ENCODE data around the gene SMARCA2.
A peak's percentile ranks its signal among the peaks of the same experiment; 100 is the strongest.
"Not testable (repeated sequence)": the region's sequence is repeated elsewhere in the genome, so short reads cannot be mapped to it uniquely, and the experiment has no call there.

SMARCA2 gene

GRCh38 chr9:2142212-2142611 is 127.1 kb downstream of the SMARCA2 start:
- Histone ChIP-seq H3K9ac (ENCODE audit: low read length) (no peak overlapping the region), H3K27ac (ENCODE audit: low read depth, low read length) (no peak overlapping the region), H3K27me3 (ENCODE audit: control insufficient read depth, insufficient read depth, low read length) (no peaks in the 10 kb centered on the region), H3K4me1 (ENCODE audit: control insufficient read depth, insufficient read depth, low read length) (no peaks in the 10 kb centered on the region), H3K4me3 (ENCODE audit: low read length) (no peak overlapping the region), H3K36me3 (ENCODE audit: control insufficient read depth, insufficient read depth, low read length) (no peaks in the 10 kb centered on the region)

- Histone ChIP-seq H3K4me1 (ENCODE audit: control insufficient read depth, insufficient read depth, low read length) (no peaks in the 10 kb centered on the region), H3K9ac (ENCODE audit: low read length) (no peak overlapping the region), H3K4me3 (ENCODE audit: low read length) (no peak overlapping the region), H3K27ac (ENCODE audit: low read depth, low read length) (no peak overlapping the region), H3K36me3 (ENCODE audit: control insufficient read depth, insufficient read depth, low read length) (no peaks in the 10 kb centered on the region), H3K27me3 (ENCODE audit: control insufficient read depth, insufficient read depth, low read length) (no peaks in the 10 kb centered on the region)
Measured at GRCh38 chr9:2144619-2145018, 129.5 kb downstream of the SMARCA2 start.

DNA sequence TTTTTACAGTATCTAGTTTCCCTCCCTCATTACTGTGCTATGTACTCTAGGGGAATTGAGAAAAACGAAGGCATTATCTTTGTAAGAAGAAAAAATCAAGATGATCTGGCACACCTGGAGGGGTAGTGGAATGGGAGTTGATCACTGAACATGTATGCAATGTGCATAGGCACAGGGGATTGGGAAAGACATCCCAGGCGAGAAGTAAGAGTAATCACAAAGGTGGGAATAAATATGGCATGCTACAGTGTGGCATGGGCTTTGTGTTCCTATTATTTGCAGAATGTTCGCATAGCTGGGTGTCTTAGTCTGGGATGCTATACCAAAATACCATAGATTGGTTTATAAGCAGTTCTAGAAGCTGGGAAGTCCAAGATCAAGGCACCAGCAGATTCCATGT is 130.6 kb downstream of the SMARCA2 start:
- Histone ChIP-seq H3K36me3 (ENCODE audit: control insufficient read depth, insufficient read depth, low read length) (no peaks in the 10 kb centered on the region), H3K4me3 (ENCODE audit: low read length) (no peak overlapping the region), H3K4me1 (ENCODE audit: control insufficient read depth, insufficient read depth, low read length) (no peaks in the 10 kb centered on the region), H3K9ac (ENCODE audit: low read length) (no peak overlapping the region), H3K27me3 (ENCODE audit: control insufficient read depth, insufficient read depth, low read length) (no peaks in the 10 kb centered on the region), H3K27ac (ENCODE audit: low read depth, low read length) (no peak overlapping the region)

GRCh38 chr9:2146700-2147099 is 131.6 kb downstream of the SMARCA2 start:
- H3K4me1 ChIP-seq (ENCODE audit: control insufficient read depth, insufficient read depth, low read length); H3K9ac ChIP-seq (ENCODE audit: low read length); H3K27me3 ChIP-seq (ENCODE audit: control insufficient read depth, insufficient read depth, low read length); H3K4me3 ChIP-seq (ENCODE audit: low read length); H3K36me3 ChIP-seq (ENCODE audit: control insufficient read depth, insufficient read depth, low read length); H3K27ac ChIP-seq (ENCODE audit: low read depth, low read length): not testable (repeated sequence)

GRCh38 chr9:2150338-2150737 is 135.2 kb downstream of the SMARCA2 start:
- Histone ChIP-seq H3K9ac (ENCODE audit: low read length) (no peak overlapping the region), H3K4me3 (ENCODE audit: low read length) (no peak overlapping the region), H3K27ac (ENCODE audit: low read depth, low read length) (no peak overlapping the region), H3K36me3 (ENCODE audit: control insufficient read depth, insufficient read depth, low read length) (no peaks in the 10 kb centered on the region), H3K4me1 (ENCODE audit: control insufficient read depth, insufficient read depth, low read length) (no peaks in the 10 kb centered on the region), H3K27me3 (ENCODE audit: control insufficient read depth, insufficient read depth, low read length) (no peaks in the 10 kb centered on the region)

- H3K36me3 ChIP-seq (ENCODE audit: control insufficient read depth, insufficient read depth, low read length) = no peaks in the 10 kb centered on the region
- no peak overlapping the region for H3K4me3 ChIP-seq (ENCODE audit: low read length)
- H3K27ac ChIP-seq (ENCODE audit: low read depth, low read length) = no peak overlapping the region
- no peaks in the 10 kb centered on the region for H3K4me1 ChIP-seq (ENCODE audit: control insufficient read depth, insufficient read depth, low read length)
- H3K9ac ChIP-seq (ENCODE audit: low read length) = no peak overlapping the region
- no peaks in the 10 kb centered on the region for H3K27me3 ChIP-seq (ENCODE audit: control insufficient read depth, insufficient read depth, low read length)
Measured at GRCh38 chr9:2151171-2151570, 136.0 kb downstream of the SMARCA2 start.

- Histone ChIP-seq H3K9ac (ENCODE audit: low read length) (no peak overlapping the region), H3K27ac (ENCODE audit: low read depth, low read length) (no peak overlapping the region), H3K27me3 (ENCODE audit: control insufficient read depth, insufficient read depth, low read length) (no peaks in the 10 kb centered on the region), H3K4me1 (ENCODE audit: control insufficient read depth, insufficient read depth, low read length) (peaks cover 6% of the 10 kb centered on the region), H3K36me3 (ENCODE audit: control insufficient read depth, insufficient read depth, low read length) (no peaks in the 10 kb centered on the region), H3K4me3 (ENCODE audit: low read length) (no peak overlapping the region)
Measured at GRCh38 chr9:2152966-2153629, 138.0 kb downstream of the SMARCA2 start.

- H3K27ac ChIP-seq (ENCODE audit: low read depth, low read length) = no peak overlapping the region
- no peaks in the 10 kb centered on the region for H3K27me3 ChIP-seq (ENCODE audit: control insufficient read depth, insufficient read depth, low read length)
- no peak overlapping the region for H3K4me3 ChIP-seq (ENCODE audit: low read length)
- no peaks in the 10 kb centered on the region for H3K36me3 ChIP-seq (ENCODE audit: control insufficient read depth, insufficient read depth, low read length)
- H3K4me1 ChIP-seq (ENCODE audit: control insufficient read depth, insufficient read depth, low read length) = peaks cover 6% of the 10 kb centered on the region
- no peak overlapping the region for H3K9ac ChIP-seq (ENCODE audit: low read length)
Measured at GRCh38 chr9:2153630-2154217, 138.6 kb downstream of the SMARCA2 start.

DNA sequence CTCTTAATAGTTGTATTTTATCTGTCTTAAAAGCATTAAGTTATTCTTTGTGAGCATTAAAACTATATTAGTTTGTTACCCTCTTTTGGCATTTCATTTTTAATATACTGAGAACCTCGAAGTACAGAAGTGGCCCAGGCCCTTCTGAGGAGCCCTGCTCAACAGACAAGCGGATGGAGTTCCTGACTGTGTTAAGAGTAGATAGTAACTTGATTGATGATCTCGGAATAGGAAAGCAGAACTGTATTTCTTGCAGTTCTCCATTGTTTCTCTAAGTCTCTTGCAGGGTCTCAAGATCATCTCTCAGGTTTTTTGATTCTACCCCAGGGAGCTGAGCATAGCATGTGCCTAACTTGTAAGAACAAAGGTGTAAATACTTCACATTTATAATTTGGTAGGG is 139.6 kb downstream of the SMARCA2 start:
- no peaks in the 10 kb centered on the region for H3K27me3 ChIP-seq (ENCODE audit: control insufficient read depth, insufficient read depth, low read length)
- H3K4me3 ChIP-seq (ENCODE audit: low read length) = no peak overlapping the region
- H3K4me1 ChIP-seq (ENCODE audit: control insufficient read depth, insufficient read depth, low read length) = peaks cover 6% of the 10 kb centered on the region
- no peaks in the 10 kb centered on the region for H3K36me3 ChIP-seq (ENCODE audit: control insufficient read depth, insufficient read depth, low read length)
- no peak overlapping the region for H3K27ac ChIP-seq (ENCODE audit: low read depth, low read length)
- no peak overlapping the region for H3K9ac ChIP-seq (ENCODE audit: low read length)

- Histone ChIP-seq H3K36me3 (ENCODE audit: control insufficient read depth, insufficient read depth, low read length) (no peaks in the 10 kb centered on the region), H3K4me1 (ENCODE audit: control insufficient read depth, insufficient read depth, low read length) (peaks cover 6% of the 10 kb centered on the region), H3K27me3 (ENCODE audit: control insufficient read depth, insufficient read depth, low read length) (no peaks in the 10 kb centered on the region), H3K4me3 (ENCODE audit: low read length) (no peak overlapping the region), H3K27ac (ENCODE audit: low read depth, low read length) (no peak overlapping the region), H3K9ac (ENCODE audit: low read length) (no peak overlapping the region)
Measured at GRCh38 chr9:2155966-2156365, 140.8 kb downstream of the SMARCA2 start.

GRCh38 chr9:2157277-2158110 is 142.3 kb downstream of the SMARCA2 start:
- Histone ChIP-seq H3K4me1 (ENCODE audit: control insufficient read depth, insufficient read depth, low read length) (peaks cover 6% of the 10 kb centered on the region), H3K4me3 (ENCODE audit: low read length) (peak overlapping the region; percentile 63)

DNA sequence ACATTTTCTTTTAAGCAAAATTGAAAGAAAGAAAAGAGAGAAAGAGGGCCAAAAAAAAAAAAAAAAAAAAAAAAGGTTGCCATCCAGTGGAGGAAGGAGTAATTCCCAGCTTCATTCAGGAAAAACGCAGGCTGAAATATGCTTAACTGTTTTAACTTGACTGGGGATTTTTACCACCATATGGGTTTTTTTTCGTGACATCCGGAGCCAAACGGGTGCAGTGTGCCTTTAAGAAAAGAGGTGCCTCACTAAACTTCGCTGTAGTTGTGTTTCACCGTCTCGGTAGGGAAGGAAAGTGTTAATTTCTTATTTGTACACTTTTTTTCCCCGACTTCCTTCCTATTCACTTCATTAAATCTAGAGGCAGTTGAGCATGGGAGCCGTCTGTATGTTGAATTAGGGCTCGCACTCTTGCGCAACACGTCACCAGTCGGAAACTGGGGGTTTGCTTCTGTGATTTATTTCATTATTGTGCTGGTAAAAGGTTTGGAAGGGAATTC is 143.0 kb downstream of the SMARCA2 start:
- no peaks in the 10 kb centered on the region for H3K27me3 ChIP-seq (ENCODE audit: control insufficient read depth, insufficient read depth, low read length)
- peaks cover 6% of the 10 kb centered on the region for H3K4me1 ChIP-seq (ENCODE audit: control insufficient read depth, insufficient read depth, low read length)
- no peak overlapping the region for H3K27ac ChIP-seq (ENCODE audit: low read depth, low read length)
- no peaks in the 10 kb centered on the region for H3K36me3 ChIP-seq (ENCODE audit: control insufficient read depth, insufficient read depth, low read length)
- peak overlapping the region; percentile 63 for H3K4me3 ChIP-seq (ENCODE audit: low read length)
- no peak overlapping the region for H3K9ac ChIP-seq (ENCODE audit: low read length)

More at GRCh38 chr9:2157277-2158110, 142.3 kb downstream of the SMARCA2 start:
- no peak overlapping the region for H3K9ac ChIP-seq (ENCODE audit: low read length)
- peak overlapping the region; percentile 27 for H3K27ac ChIP-seq (ENCODE audit: low read depth, low read length)
- H3K27me3 ChIP-seq (ENCODE audit: control insufficient read depth, insufficient read depth, low read length) = no peaks in the 10 kb centered on the region
- no peaks in the 10 kb centered on the region for H3K36me3 ChIP-seq (ENCODE audit: control insufficient read depth, insufficient read depth, low read length)

All from rectal smooth muscle tissue (tissue), 1 donor.